Gastroesophageal sphincter (tissue), 3 donors: ENCODE results near the gene TOX2.

ENCODE experiments used
- EP300 ChIP-seq: sonication (generic); formaldehyde crosslinking; IDR thresholded peaks from one replicate; pipeline ENCODE4 v1.6.1; 2017; ENCODE audit warnings: antibody characterized with exemption, mild to moderate bottlenecking
- POLR2A ChIP-seq, 2 donors: fragments of 450-650 bp; IDR thresholded peaks; one replicate each; pipeline ENCODE4 v1.6.1; 2017; ENCODE audit warnings: antibody characterized with exemption in 2 of 2, mild to moderate bottlenecking in 2 of 2, moderate library complexity in 1 of 2
- POLR2AphosphoS5 ChIP-seq: sonication (generic); formaldehyde crosslinking; IDR thresholded peaks from one replicate; pipeline ENCODE4 v1.6.1; 2017; ENCODE audit warnings: antibody characterized with exemption
- TF ChIP-seq, protein P1 (sequence below), 4 experiments: fragments of 200-600 bp in 2 of 4; fragments of 450-650 bp in 2 of 4; sonication (generic) in 1 of 4; IDR thresholded peaks; one replicate each; pipeline ENCODE4 v1.5.1; 2017 to 2019; ENCODE audit warnings: antibody characterized with exemption in 4 of 4, mild to moderate bottlenecking in 2 of 4, moderate library complexity in 2 of 4

DNA sequence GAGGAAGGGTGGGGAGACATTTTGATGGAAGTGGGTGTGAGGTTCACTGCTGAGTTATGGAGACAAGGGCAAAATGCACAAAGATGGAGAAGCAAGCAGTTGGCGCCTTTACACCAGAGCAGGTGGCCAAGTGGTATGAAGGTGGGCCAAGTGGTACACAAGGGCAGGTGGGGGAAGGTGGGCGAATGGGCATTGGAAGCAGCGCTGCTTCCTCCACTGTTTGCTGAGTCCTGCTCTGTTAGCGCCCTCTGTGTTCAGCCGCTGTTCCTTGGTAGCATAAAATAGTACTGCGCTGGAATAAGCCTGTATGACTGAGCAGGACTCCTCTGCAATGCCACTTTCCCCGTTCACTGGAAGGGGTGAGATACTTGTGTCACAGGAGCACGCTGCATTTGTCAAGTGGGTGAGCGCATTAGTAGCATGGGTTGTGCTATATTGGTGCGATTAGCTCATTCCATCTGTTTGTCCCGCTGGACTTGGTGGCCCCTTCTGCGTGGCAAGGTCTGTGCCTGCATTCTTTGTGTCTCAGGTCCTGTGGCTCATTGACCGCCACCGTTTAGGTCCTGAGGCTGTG lies 116.4 kb downstream of the TOX2 start:
- TF ChIP-seq, protein P1, sequence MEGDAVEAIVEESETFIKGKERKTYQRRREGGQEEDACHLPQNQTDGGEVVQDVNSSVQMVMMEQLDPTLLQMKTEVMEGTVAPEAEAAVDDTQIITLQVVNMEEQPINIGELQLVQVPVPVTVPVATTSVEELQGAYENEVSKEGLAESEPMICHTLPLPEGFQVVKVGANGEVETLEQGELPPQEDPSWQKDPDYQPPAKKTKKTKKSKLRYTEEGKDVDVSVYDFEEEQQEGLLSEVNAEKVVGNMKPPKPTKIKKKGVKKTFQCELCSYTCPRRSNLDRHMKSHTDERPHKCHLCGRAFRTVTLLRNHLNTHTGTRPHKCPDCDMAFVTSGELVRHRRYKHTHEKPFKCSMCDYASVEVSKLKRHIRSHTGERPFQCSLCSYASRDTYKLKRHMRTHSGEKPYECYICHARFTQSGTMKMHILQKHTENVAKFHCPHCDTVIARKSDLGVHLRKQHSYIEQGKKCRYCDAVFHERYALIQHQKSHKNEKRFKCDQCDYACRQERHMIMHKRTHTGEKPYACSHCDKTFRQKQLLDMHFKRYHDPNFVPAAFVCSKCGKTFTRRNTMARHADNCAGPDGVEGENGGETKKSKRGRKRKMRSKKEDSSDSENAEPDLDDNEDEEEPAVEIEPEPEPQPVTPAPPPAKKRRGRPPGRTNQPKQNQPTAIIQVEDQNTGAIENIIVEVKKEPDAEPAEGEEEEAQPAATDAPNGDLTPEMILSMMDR (IDR thresholded peaks at IDR 0.05): no peak
- TF ChIP-seq POLR2A (IDR thresholded peaks at IDR 0.05) (no peak), EP300 (no peak), POLR2AphosphoS5 (no peak)
